Loucy (cell line): ENCODE data around the gene LBX1.

Experiments
- H2AFZ ChIP-seq: fragments of 200-600 bp; sonication (generic); 2 replicates; pipeline ENCODE4 v1.6.0; 2016; ENCODE audit warnings: antibody characterized with exemption, mild to moderate bottlenecking, low read length, moderate library complexity
- H3F3A ChIP-seq: fragments of 200-600 bp; 2 replicates; pipeline ENCODE4 v1.6.0; 2016; ENCODE audit warnings: antibody characterized with exemption, low read depth, mild to moderate bottlenecking
- H3K27me3 ChIP-seq: fragments of 200-600 bp; sonication (generic); 2 replicates; pipeline ENCODE4 v1.6.1; 2014; ENCODE audit warnings: low read length, mild to moderate bottlenecking; ENCODE audit not compliant: insufficient read depth, poor library complexity, severe bottlenecking
- H3K36me3 ChIP-seq: fragments of 200-600 bp; sonication (generic); 2 replicates; pipeline ENCODE4 v1.6.1; 2016; ENCODE audit warnings: low read length; ENCODE audit not compliant: insufficient read depth
- H3K4me1 ChIP-seq: fragments of 200-600 bp; sonication (generic); 2 replicates; pipeline ENCODE4 v1.5.1; 2014; ENCODE audit warnings: low read length, mild to moderate bottlenecking; ENCODE audit not compliant: insufficient read depth, poor library complexity, severe bottlenecking
- H3K4me2 ChIP-seq: fragments of 200-600 bp; sonication (generic); 2 replicates; pipeline ENCODE4 v1.6.0; 2014; ENCODE audit warnings: antibody characterized with exemption, low read length, low read depth, mild to moderate bottlenecking; ENCODE audit not compliant: poor library complexity, severe bottlenecking
- H3K4me3 ChIP-seq: fragments of 200-600 bp; sonication (generic); 2 replicates; pipeline ENCODE4 v1.5.1; 2014; ENCODE audit warnings: low read length, mild to moderate bottlenecking, mixed read lengths; ENCODE audit not compliant: poor library complexity, severe bottlenecking
- H3K79me2 ChIP-seq: fragments of 200-600 bp; sonication (generic); 2 replicates; pipeline ENCODE4 v1.6.1; 2014; ENCODE audit warnings: low read length; ENCODE audit not compliant: insufficient read depth
- H3K9ac ChIP-seq: fragments of 200-600 bp; sonication (generic); 2 replicates; pipeline ENCODE4 v1.6.0; 2014; ENCODE audit warnings: mild to moderate bottlenecking, low read depth, low read length, moderate library complexity; ENCODE audit not compliant: poor library complexity, severe bottlenecking
- H3K9me2 ChIP-seq: fragments of 200-600 bp; sonication (generic); replicated peaks from 2 replicates; pipeline ENCODE4 v1.6.1; 2016; ENCODE audit warnings: low read depth, low read length, mixed read lengths
- H3K9me3 ChIP-seq: fragments of 200-600 bp; sonication (generic); 2 replicates; pipeline ENCODE4 v1.6.1; 2014; ENCODE audit warnings: mild to moderate bottlenecking, antibody characterized with exemption, low read length, low read depth; ENCODE audit not compliant: insufficient read depth
- H4K20me1 ChIP-seq: fragments of 200-600 bp; sonication (generic); 2 replicates; pipeline ENCODE4 v1.6.0; 2014; ENCODE audit warnings: antibody characterized with exemption, low read length, mild to moderate bottlenecking; ENCODE audit not compliant: insufficient read depth, poor library complexity, severe bottlenecking
- EZH2phosphoT487 ChIP-seq: fragments of 200-600 bp; IDR thresholded peaks from 2 replicates; pipeline ENCODE4 v1.6.1; 2018; ENCODE audit warnings: antibody characterized with exemption, mild to moderate bottlenecking, moderate library complexity, borderline replicate concordance
- TF ChIP-seq, protein P1 (sequence below): fragments of 200-600 bp; sonication (generic); conservative IDR thresholded peaks from 2 replicates; pipeline ENCODE4 v1.5.1; 2014; ENCODE audit warnings: mild to moderate bottlenecking, antibody characterized with exemption, low read length

The LBX1 gene

DNA sequence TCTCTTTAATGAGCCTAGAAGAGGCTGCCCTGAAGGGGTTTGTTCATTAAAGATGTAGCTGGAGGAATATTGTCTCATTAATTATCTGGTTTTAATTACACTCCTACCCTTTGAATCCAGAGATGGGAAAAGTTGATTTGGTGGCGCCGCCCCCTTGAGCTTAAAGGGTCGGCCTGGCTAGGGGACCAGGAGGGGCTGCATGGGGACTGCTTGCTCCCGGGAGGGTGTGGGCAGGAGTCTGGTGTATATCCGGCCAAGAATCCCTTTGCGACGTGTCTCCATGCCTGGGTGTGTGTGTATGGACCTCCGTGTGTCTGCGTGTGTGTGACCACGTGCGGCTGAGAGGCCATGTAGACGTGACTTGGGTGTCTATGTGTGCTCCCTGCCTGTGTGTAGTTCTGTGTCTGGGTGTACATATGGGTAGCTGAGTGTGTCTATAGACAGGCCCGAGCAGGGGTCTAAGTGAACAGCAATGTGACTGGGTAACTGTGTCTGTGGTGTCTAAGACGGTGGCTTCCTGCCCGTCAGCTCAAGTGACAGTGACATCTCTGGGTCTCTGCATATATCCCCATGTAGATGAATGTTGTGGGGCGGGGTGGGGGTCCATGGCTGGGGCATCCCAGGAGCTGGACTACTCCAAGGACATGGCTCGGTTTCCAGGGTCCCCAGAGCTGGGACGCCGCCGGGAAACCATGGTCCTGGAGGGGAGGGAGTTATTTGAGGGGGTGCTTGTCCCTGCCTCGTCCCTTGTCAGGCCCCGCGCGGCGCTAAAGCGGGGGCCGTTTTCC, 10.7 kb downstream of the LBX1 start:
- no peak overlapping the region for H2AFZ ChIP-seq
- H3K4me2 ChIP-seq: no peak overlapping the region
- H3K9ac ChIP-seq: no peak overlapping the region
- H3K4me3 ChIP-seq: no peak overlapping the region
- no peaks in the 10 kb centered on the region for H3F3A ChIP-seq
- no peaks in the 10 kb centered on the region for H3K4me1 ChIP-seq
- H3K9me2 ChIP-seq: no peaks in the 10 kb centered on the region
- no peaks in the 10 kb centered on the region for H4K20me1 ChIP-seq
- H3K9me3 ChIP-seq: no peaks in the 10 kb centered on the region
- no peaks in the 10 kb centered on the region for H3K27me3 ChIP-seq
- no peak for TF ChIP-seq EZH2phosphoT487
- TF ChIP-seq, protein P1, sequence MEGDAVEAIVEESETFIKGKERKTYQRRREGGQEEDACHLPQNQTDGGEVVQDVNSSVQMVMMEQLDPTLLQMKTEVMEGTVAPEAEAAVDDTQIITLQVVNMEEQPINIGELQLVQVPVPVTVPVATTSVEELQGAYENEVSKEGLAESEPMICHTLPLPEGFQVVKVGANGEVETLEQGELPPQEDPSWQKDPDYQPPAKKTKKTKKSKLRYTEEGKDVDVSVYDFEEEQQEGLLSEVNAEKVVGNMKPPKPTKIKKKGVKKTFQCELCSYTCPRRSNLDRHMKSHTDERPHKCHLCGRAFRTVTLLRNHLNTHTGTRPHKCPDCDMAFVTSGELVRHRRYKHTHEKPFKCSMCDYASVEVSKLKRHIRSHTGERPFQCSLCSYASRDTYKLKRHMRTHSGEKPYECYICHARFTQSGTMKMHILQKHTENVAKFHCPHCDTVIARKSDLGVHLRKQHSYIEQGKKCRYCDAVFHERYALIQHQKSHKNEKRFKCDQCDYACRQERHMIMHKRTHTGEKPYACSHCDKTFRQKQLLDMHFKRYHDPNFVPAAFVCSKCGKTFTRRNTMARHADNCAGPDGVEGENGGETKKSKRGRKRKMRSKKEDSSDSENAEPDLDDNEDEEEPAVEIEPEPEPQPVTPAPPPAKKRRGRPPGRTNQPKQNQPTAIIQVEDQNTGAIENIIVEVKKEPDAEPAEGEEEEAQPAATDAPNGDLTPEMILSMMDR: no peak
- no peaks in the 10 kb centered on the region for H3K79me2 ChIP-seq
- no peaks in the 10 kb centered on the region for H3K36me3 ChIP-seq

DNA sequence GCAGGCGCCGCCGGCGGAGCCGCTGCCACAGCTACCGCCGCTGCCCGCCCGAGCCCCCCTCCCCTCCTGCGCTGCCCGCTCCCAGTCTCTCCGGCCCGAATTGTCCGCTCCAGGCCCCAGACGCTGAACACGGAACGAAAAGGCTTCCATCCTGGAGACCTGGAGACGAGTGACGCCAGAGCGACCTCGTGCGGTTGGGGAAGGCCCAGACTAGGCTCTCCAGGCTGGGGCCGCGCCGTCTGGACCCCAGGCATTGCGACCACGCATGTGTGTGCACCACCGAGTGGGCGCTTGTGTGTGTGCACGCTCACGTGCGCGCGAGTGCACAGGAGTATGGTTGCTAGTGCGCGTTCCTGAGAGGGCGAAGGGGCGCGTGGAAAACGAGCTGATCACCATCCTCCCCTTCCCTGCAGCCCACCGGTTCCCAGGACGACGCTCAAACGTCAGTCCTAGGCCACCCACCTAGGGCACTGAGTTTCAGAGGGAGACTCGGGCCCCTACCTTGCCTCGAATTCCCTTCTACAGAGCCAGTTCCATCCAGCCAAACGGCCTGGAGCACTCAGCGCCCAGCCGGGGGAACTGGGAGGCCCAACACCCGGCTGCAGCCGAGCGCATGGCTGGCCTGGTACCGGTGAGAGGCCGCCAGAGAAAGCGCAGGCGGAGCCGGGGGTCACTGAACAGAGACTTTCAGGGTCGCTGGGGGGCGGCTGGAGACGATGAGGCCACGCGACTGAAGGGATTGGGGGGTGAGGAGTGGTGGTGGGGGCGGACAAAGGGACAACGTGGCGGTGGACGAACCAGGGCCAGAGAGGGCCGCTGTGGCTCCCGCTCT, 11.6 kb downstream of the LBX1 start:
- no peaks in the 10 kb centered on the region for H4K20me1 ChIP-seq
- H2AFZ ChIP-seq: no peak overlapping the region
- H3K4me2 ChIP-seq: no peak overlapping the region
- H3K4me1 ChIP-seq: no peaks in the 10 kb centered on the region
- H3K36me3 ChIP-seq: no peaks in the 10 kb centered on the region
- H3K9ac ChIP-seq: no peak overlapping the region
- H3K9me2 ChIP-seq: no peaks in the 10 kb centered on the region
- no peaks in the 10 kb centered on the region for H3K9me3 ChIP-seq
- H3K4me3 ChIP-seq: no peak overlapping the region
- no peaks in the 10 kb centered on the region for H3K79me2 ChIP-seq
- no peaks in the 10 kb centered on the region for H3K27me3 ChIP-seq
- no peak for TF ChIP-seq EZH2phosphoT487
- TF ChIP-seq, protein P1: no peak
- no peaks in the 10 kb centered on the region for H3F3A ChIP-seq

DNA sequence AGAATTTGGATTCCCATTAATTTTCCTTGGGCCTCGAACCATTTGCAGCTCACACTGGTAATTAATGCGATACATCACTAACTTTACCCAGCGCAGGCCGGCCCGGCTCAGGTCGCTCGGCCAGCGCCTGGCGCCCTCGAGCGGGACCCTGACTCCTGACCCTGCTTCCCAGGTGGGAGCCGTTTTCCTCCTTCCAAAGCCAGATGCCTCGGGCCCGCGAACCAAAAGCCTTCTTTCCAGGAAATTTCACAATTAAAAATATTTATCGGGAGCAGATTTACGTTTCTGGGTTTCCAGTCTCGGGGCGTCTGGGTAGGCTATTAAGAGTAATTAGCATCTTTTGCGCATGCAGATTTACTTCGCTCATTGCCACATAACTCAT, 12.2 kb downstream of the LBX1 start:
- H3K27me3 ChIP-seq: no peaks in the 10 kb centered on the region

More for the DNA sequence above, 12.2 kb downstream of the LBX1 start:
- Histone ChIP-seq H3K79me2 (no peaks in the 10 kb centered on the region), H2AFZ (no peak overlapping the region), H3K9me2 (no peaks in the 10 kb centered on the region), H3K4me3 (no peak overlapping the region), H3K9ac (no peak overlapping the region), H3K36me3 (no peaks in the 10 kb centered on the region), H3F3A (no peaks in the 10 kb centered on the region), H4K20me1 (no peaks in the 10 kb centered on the region), H3K4me1 (no peaks in the 10 kb centered on the region), H3K9me3 (no peaks in the 10 kb centered on the region), H3K4me2 (no peak overlapping the region)
- TF ChIP-seq, protein P1: no peak
- no peak for TF ChIP-seq EZH2phosphoT487
